ENCODE results near the gene RNF215.

RNF215 gene

GRCh38 chr22:30386960-30387827, at the start of gene RNF215:
TSS of gene RNF215 (minus strand) at chr22:30387411. CDS start at chr22:30387313, 98 bp downstream.
- Histone ChIP-seq H3K4me1 (ENCODE audit: control insufficient read depth in 1 of 2, insufficient read depth in 2 of 2, low read length in 2 of 2) (peaks cover 0 to 15% of the 10 kb centered on the region in 2 donors), H3K27ac (ENCODE audit: low read length) (no peak within 1 kb of the TSS), H3K36me3 (ENCODE audit: control insufficient read depth in 1 of 2, insufficient read depth in 2 of 2, low read length in 2 of 2) (peaks cover 0 to 15% of the 10 kb centered on the region in 2 donors), H3K9me3 (ENCODE audit: control insufficient read depth in 1 of 2, low read length in 2 of 2) (no peaks in the 10 kb centered on the region), H3K4me3 (ENCODE audit: low read depth in 1 of 2, low read length in 2 of 2) (peak within 1 kb of the TSS; percentile 53 to 61), H3K27me3 (ENCODE audit: low read depth, low read length) (no peaks in the 10 kb centered on the region)

- H3K27me3 ChIP-seq (ENCODE audit: low read depth, low read length): peaks cover 3% of the 10 kb centered on the region
- no peaks in the 10 kb centered on the region for H3K36me3 ChIP-seq (ENCODE audit: control insufficient read depth in 1 of 2, insufficient read depth in 2 of 2, low read length in 2 of 2)
- H3K27ac ChIP-seq (ENCODE audit: low read length): no peak overlapping the region
- H3K9me3 ChIP-seq (ENCODE audit: control insufficient read depth in 1 of 2, low read length in 2 of 2): no peaks in the 10 kb centered on the region
- no peaks in the 10 kb centered on the region for H3K4me1 ChIP-seq (ENCODE audit: control insufficient read depth in 1 of 2, insufficient read depth in 2 of 2, low read length in 2 of 2)
- no peak overlapping the region for H3K4me3 ChIP-seq (ENCODE audit: low read depth in 1 of 2, low read length in 2 of 2)
Observed at GRCh38 chr22:30436196-30436595, 49.0 kb upstream of the RNF215 start.

- Histone ChIP-seq H3K4me3 (ENCODE audit: low read depth in 1 of 2, low read length in 2 of 2) (no peak overlapping the region), H3K36me3 (ENCODE audit: control insufficient read depth in 1 of 2, insufficient read depth in 2 of 2, low read length in 2 of 2) (no peaks in the 10 kb centered on the region), H3K27me3 (ENCODE audit: low read depth, low read length) (peaks cover 3% of the 10 kb centered on the region), H3K9me3 (ENCODE audit: control insufficient read depth in 1 of 2, low read length in 2 of 2) (no peaks in the 10 kb centered on the region), H3K4me1 (ENCODE audit: control insufficient read depth in 1 of 2, insufficient read depth in 2 of 2, low read length in 2 of 2) (no peaks in the 10 kb centered on the region), H3K27ac (ENCODE audit: low read length) (no peak overlapping the region)
Observed at GRCh38 chr22:30435674-30436126, 48.5 kb upstream of the RNF215 start.

- Histone ChIP-seq H3K27ac (ENCODE audit: low read length) (no peak overlapping the region), H3K36me3 (ENCODE audit: control insufficient read depth in 1 of 2, insufficient read depth in 2 of 2, low read length in 2 of 2) (no peaks in the 10 kb centered on the region), H3K4me3 (ENCODE audit: low read depth in 1 of 2, low read length in 2 of 2) (no peak overlapping the region), H3K4me1 (ENCODE audit: control insufficient read depth in 1 of 2, insufficient read depth in 2 of 2, low read length in 2 of 2) (no peaks in the 10 kb centered on the region), H3K9me3 (ENCODE audit: control insufficient read depth in 1 of 2, low read length in 2 of 2) (no peaks in the 10 kb centered on the region), H3K27me3 (ENCODE audit: low read depth, low read length) (peaks cover 3% of the 10 kb centered on the region)
Observed at GRCh38 chr22:30434843-30435242, 47.6 kb upstream of the RNF215 start.

GRCh38 chr22:30433773-30434172, 46.6 kb upstream of the RNF215 start:
- no peak overlapping the region for H3K4me3 ChIP-seq (ENCODE audit: low read depth in 1 of 2, low read length in 2 of 2)

GRCh38 chr22:30433227-30433626, 46.0 kb upstream of the RNF215 start:
- Histone ChIP-seq H3K4me3 (ENCODE audit: low read depth in 1 of 2, low read length in 2 of 2) (no peak overlapping the region), H3K27ac (ENCODE audit: low read length) (no peak overlapping the region), H3K9me3 (ENCODE audit: control insufficient read depth in 1 of 2, low read length in 2 of 2) (no peaks in the 10 kb centered on the region), H3K36me3 (ENCODE audit: control insufficient read depth in 1 of 2, insufficient read depth in 2 of 2, low read length in 2 of 2) (no peaks in the 10 kb centered on the region), H3K4me1 (ENCODE audit: control insufficient read depth in 1 of 2, insufficient read depth in 2 of 2, low read length in 2 of 2) (no peaks in the 10 kb centered on the region), H3K27me3 (ENCODE audit: low read depth, low read length) (peaks cover 2% of the 10 kb centered on the region)

More at GRCh38 chr22:30433773-30434172, 46.6 kb upstream of the RNF215 start:
- Histone ChIP-seq H3K4me1 (ENCODE audit: control insufficient read depth in 1 of 2, insufficient read depth in 2 of 2, low read length in 2 of 2) (no peaks in the 10 kb centered on the region), H3K27me3 (ENCODE audit: low read depth, low read length) (peaks cover 3% of the 10 kb centered on the region), H3K36me3 (ENCODE audit: control insufficient read depth in 1 of 2, insufficient read depth in 2 of 2, low read length in 2 of 2) (no peaks in the 10 kb centered on the region), H3K9me3 (ENCODE audit: control insufficient read depth in 1 of 2, low read length in 2 of 2) (no peaks in the 10 kb centered on the region), H3K27ac (ENCODE audit: low read length) (no peak overlapping the region)

- no peaks in the 10 kb centered on the region for H3K27me3 ChIP-seq (ENCODE audit: low read depth, low read length)
- no peaks in the 10 kb centered on the region for H3K36me3 ChIP-seq (ENCODE audit: control insufficient read depth in 1 of 2, insufficient read depth in 2 of 2, low read length in 2 of 2)
- no peak overlapping the region for H3K4me3 ChIP-seq (ENCODE audit: low read depth in 1 of 2, low read length in 2 of 2)
- H3K27ac ChIP-seq (ENCODE audit: low read length): no peak overlapping the region
- H3K4me1 ChIP-seq (ENCODE audit: control insufficient read depth in 1 of 2, insufficient read depth in 2 of 2, low read length in 2 of 2): no peaks in the 10 kb centered on the region
- no peaks in the 10 kb centered on the region for H3K9me3 ChIP-seq (ENCODE audit: control insufficient read depth in 1 of 2, low read length in 2 of 2)
Observed at GRCh38 chr22:30432520-30432919, 45.3 kb upstream of the RNF215 start.

- Histone ChIP-seq H3K27ac (ENCODE audit: low read length) (no peak overlapping the region), H3K36me3 (ENCODE audit: control insufficient read depth in 1 of 2, insufficient read depth in 2 of 2, low read length in 2 of 2) (no peaks in the 10 kb centered on the region), H3K27me3 (ENCODE audit: low read depth, low read length) (no peaks in the 10 kb centered on the region), H3K4me3 (ENCODE audit: low read depth in 1 of 2, low read length in 2 of 2) (no peak overlapping the region), H3K4me1 (ENCODE audit: control insufficient read depth in 1 of 2, insufficient read depth in 2 of 2, low read length in 2 of 2) (no peaks in the 10 kb centered on the region), H3K9me3 (ENCODE audit: control insufficient read depth in 1 of 2, low read length in 2 of 2) (no peaks in the 10 kb centered on the region)
Observed at GRCh38 chr22:30432096-30432495, 44.9 kb upstream of the RNF215 start.

- H3K36me3 ChIP-seq (ENCODE audit: control insufficient read depth in 1 of 2, insufficient read depth in 2 of 2, low read length in 2 of 2): no peaks in the 10 kb centered on the region
- H3K4me3 ChIP-seq (ENCODE audit: low read depth in 1 of 2, low read length in 2 of 2): no peak overlapping the region
- H3K27ac ChIP-seq (ENCODE audit: low read length): no peak overlapping the region
- H3K27me3 ChIP-seq (ENCODE audit: low read depth, low read length): no peaks in the 10 kb centered on the region
- H3K4me1 ChIP-seq (ENCODE audit: control insufficient read depth in 1 of 2, insufficient read depth in 2 of 2, low read length in 2 of 2): peaks cover 4 to 5% of the 10 kb centered on the region in 2 donors
- H3K9me3 ChIP-seq (ENCODE audit: control insufficient read depth in 1 of 2, low read length in 2 of 2): no peaks in the 10 kb centered on the region
Observed at GRCh38 chr22:30430933-30431332, 43.7 kb upstream of the RNF215 start.

- no peaks in the 10 kb centered on the region for H3K9me3 ChIP-seq (ENCODE audit: control insufficient read depth in 1 of 2, low read length in 2 of 2)
- no peaks in the 10 kb centered on the region for H3K27me3 ChIP-seq (ENCODE audit: low read depth, low read length)
- H3K36me3 ChIP-seq (ENCODE audit: control insufficient read depth in 1 of 2, insufficient read depth in 2 of 2, low read length in 2 of 2): no peaks in the 10 kb centered on the region
- H3K4me3 ChIP-seq (ENCODE audit: low read depth in 1 of 2, low read length in 2 of 2): no peak overlapping the region
- peaks cover 6 to 7% of the 10 kb centered on the region in 2 donors for H3K4me1 ChIP-seq (ENCODE audit: control insufficient read depth in 1 of 2, insufficient read depth in 2 of 2, low read length in 2 of 2)
- no peak overlapping the region for H3K27ac ChIP-seq (ENCODE audit: low read length)
Observed at GRCh38 chr22:30429887-30430286, 42.7 kb upstream of the RNF215 start.

GRCh38 chr22:30427871-30428270, 40.7 kb upstream of the RNF215 start:
- H3K4me3 ChIP-seq (ENCODE audit: low read depth in 1 of 2, low read length in 2 of 2): no peak overlapping the region
- no peaks in the 10 kb centered on the region for H3K27me3 ChIP-seq (ENCODE audit: low read depth, low read length)
- peaks cover 14% of the 10 kb centered on the region in 2 donors for H3K4me1 ChIP-seq (ENCODE audit: control insufficient read depth in 1 of 2, insufficient read depth in 2 of 2, low read length in 2 of 2)
- H3K9me3 ChIP-seq (ENCODE audit: control insufficient read depth in 1 of 2, low read length in 2 of 2): no peaks in the 10 kb centered on the region
- no peak overlapping the region for H3K27ac ChIP-seq (ENCODE audit: low read length)
- H3K36me3 ChIP-seq (ENCODE audit: control insufficient read depth in 1 of 2, insufficient read depth in 2 of 2, low read length in 2 of 2): peaks cover 0 to 4% of the 10 kb centered on the region in 2 donors

Measured in muscle layer of duodenum (tissue), 2 donors.